Ishikawa (cell line): ENCODE data around the gene EML1.

Source experiments
- CEBPB ChIP-seq: IDR thresholded peaks from 2 replicates; pipeline ENCODE4 v1.6.1; 2012
- CREB1 ChIP-seq: IDR thresholded peaks from 2 replicates; pipeline ENCODE4 v1.6.1; 2012; ENCODE audit warnings: low read depth
- EGR1 ChIP-seq: IDR thresholded peaks from 2 replicates; pipeline ENCODE4 v1.6.1; 2012
- FOXM1 ChIP-seq: IDR thresholded peaks from 2 replicates; pipeline ENCODE4 v1.6.1; 2012; ENCODE audit warnings: low read depth, borderline replicate concordance
- RAD21 ChIP-seq: IDR thresholded peaks from 2 replicates; pipeline ENCODE4 v1.6.1; 2012; ENCODE audit warnings: low read depth
- TAF1 ChIP-seq: IDR thresholded peaks from 2 replicates; pipeline ENCODE4 v1.6.1; 2012; ENCODE audit warnings: low read depth, mild to moderate bottlenecking
- TCF12 ChIP-seq: IDR thresholded peaks from 2 replicates; pipeline ENCODE4 v1.6.1; 2012; ENCODE audit warnings: low read depth
- TEAD4 ChIP-seq: IDR thresholded peaks from 2 replicates; pipeline ENCODE4 v1.6.1; 2012
- TF ChIP-seq, protein P1 (sequence below): IDR thresholded peaks from 2 replicates; pipeline ENCODE4 v1.6.1; 2012; ENCODE audit warnings: low read depth, mild to moderate bottlenecking

DNA sequence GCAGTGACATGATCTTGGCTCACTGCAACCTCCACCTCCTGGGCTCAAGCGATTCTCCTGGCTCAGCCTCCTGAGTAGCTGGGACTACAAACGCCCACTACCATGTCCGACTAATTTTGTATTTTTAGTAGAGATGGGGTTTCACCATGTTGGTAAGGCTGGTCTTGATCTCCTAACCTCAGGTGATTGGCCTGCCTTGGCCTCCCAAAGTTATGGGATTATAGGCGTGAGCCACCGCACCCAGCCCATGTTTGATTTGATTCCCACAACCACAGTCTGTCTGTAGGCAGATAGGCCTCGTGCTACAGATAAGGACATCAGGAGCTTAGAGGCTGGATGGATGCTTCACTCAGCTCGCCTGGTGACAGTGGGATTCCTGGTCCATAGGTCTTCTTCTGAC, 23.0 kb downstream of the EML1 start:
- TF ChIP-seq CEBPB (no peak), RAD21 (no peak), TEAD4 (no peak), TCF12 (no peak), CREB1 (no peak), FOXM1 (no peak), TAF1 (no peak), EGR1 (no peak)
- TF ChIP-seq, protein P1, sequence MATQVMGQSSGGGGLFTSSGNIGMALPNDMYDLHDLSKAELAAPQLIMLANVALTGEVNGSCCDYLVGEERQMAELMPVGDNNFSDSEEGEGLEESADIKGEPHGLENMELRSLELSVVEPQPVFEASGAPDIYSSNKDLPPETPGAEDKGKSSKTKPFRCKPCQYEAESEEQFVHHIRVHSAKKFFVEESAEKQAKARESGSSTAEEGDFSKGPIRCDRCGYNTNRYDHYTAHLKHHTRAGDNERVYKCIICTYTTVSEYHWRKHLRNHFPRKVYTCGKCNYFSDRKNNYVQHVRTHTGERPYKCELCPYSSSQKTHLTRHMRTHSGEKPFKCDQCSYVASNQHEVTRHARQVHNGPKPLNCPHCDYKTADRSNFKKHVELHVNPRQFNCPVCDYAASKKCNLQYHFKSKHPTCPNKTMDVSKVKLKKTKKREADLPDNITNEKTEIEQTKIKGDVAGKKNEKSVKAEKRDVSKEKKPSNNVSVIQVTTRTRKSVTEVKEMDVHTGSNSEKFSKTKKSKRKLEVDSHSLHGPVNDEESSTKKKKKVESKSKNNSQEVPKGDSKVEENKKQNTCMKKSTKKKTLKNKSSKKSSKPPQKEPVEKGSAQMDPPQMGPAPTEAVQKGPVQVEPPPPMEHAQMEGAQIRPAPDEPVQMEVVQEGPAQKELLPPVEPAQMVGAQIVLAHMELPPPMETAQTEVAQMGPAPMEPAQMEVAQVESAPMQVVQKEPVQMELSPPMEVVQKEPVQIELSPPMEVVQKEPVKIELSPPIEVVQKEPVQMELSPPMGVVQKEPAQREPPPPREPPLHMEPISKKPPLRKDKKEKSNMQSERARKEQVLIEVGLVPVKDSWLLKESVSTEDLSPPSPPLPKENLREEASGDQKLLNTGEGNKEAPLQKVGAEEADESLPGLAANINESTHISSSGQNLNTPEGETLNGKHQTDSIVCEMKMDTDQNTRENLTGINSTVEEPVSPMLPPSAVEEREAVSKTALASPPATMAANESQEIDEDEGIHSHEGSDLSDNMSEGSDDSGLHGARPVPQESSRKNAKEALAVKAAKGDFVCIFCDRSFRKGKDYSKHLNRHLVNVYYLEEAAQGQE, result no peak
